ENCODE measurements around the gene SCAF1. TPM values are rescaled to one million over a fixed set of nuclear protein-coding genes. Genes with fewer than 3 reads are reported as not detected.

Gene SCAF1
- total RNA-seq, 2 donors from 2014 or later: 16.1 to 36.6 TPM

- H3K9me3 ChIP-seq: no peaks in the 10 kb centered on the region
- peaks cover 37% of the 10 kb centered on the region for H3K4me1 ChIP-seq
- 89 to 95% methylated on average over 8 of the region's 8 CpGs for WGBS, 2 donors
- no peak overlapping the region for H3K27ac ChIP-seq
- intact Hi-C loops (cut with DNase I): no loop called here
- peaks cover 6 to 21% of the 10 kb centered on the region in 2 donors for H3K36me3 ChIP-seq (replicated peaks in 1 of 2; ENCODE audit: insufficient read depth in 1 of 2, low read depth in 2 of 2)
- DNase-seq (peak in 1 of 4 donors; percentile 1), ATAC-seq (no peak)
- no peak for TF ChIP-seq CTCF (IDR thresholded peaks at IDR 0.05)
- TF ChIP-seq POLR2A (IDR thresholded peaks at IDR 0.05): no peak
- H3K27me3 ChIP-seq: no peaks in the 10 kb centered on the region
- H3K4me3 ChIP-seq: no peak overlapping the region
Measured at GRCh38 chr19:49682274-49682673, 40.3 kb downstream of the SCAF1 start.

DNA sequence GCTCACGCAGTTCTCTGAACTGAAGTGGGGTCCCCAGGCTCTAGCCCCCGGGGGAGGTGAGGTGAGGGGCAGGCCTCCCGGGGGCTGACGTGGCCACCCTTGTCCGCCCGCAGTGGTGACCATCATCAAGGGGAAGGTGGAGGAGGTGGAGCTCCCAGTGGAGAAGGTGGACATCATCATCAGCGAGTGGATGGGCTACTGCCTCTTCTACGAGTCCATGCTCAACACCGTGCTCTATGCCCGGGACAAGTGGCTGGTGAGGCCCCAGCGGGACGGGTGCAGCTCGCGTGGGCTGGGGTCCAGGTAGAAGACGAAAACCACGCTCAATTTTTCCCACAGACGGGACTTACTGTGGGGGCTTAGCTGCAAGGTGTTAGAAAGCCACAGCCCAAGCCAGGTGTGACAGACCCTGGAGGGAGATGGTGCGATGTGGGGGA is 41.8 kb downstream of the SCAF1 start:
- ATAC-seq: no peak
- Histone ChIP-seq H3K27me3 (no peaks in the 10 kb centered on the region), H3K4me3 (no peak overlapping the region), H3K4me1 (peaks cover 27% of the 10 kb centered on the region), H3K27ac (no peak overlapping the region), H3K9me3 (no peaks in the 10 kb centered on the region), H3K36me3 (replicated peaks in 1 of 2; ENCODE audit: insufficient read depth in 1 of 2, low read depth in 2 of 2) (peaks cover 6 to 21% of the 10 kb centered on the region in 2 donors)
- WGBS, 2 donors: 91 to 92% methylated on average over 18 of the region's 18 CpGs
- no peak for DNase-seq
- TF ChIP-seq POLR2A (IDR thresholded peaks at IDR 0.05): no peak
- no peak for TF ChIP-seq CTCF (IDR thresholded peaks at IDR 0.05)
- intact Hi-C loops (cut with DNase I): no loop called here

GRCh38 chr19:49684251-49684982 is 42.4 kb downstream of the SCAF1 start:
- H3K4me1 ChIP-seq: peaks cover 27% of the 10 kb centered on the region
- H3K27me3 ChIP-seq: no peaks in the 10 kb centered on the region
- no peak overlapping the region for H3K27ac ChIP-seq
- H3K9me3 ChIP-seq: no peaks in the 10 kb centered on the region
- ATAC-seq (no peak), DNase-seq (no peak)
- intact Hi-C loops (cut with DNase I): no loop called here
- no peak overlapping the region for H3K4me3 ChIP-seq
- WGBS, 2 donors: 78 to 85% methylated on average over 23 to 34 of the region's 35 CpGs
- TF ChIP-seq CTCF (IDR thresholded peaks at IDR 0.05) (peak in 5 of 7 experiments; percentile 19 to 39 (median 33)), POLR2A (IDR thresholded peaks at IDR 0.05) (no peak)
- H3K36me3 ChIP-seq (replicated peaks in 1 of 2; ENCODE audit: insufficient read depth in 1 of 2, low read depth in 2 of 2): peaks cover 6 to 21% of the 10 kb centered on the region in 2 donors

DNA sequence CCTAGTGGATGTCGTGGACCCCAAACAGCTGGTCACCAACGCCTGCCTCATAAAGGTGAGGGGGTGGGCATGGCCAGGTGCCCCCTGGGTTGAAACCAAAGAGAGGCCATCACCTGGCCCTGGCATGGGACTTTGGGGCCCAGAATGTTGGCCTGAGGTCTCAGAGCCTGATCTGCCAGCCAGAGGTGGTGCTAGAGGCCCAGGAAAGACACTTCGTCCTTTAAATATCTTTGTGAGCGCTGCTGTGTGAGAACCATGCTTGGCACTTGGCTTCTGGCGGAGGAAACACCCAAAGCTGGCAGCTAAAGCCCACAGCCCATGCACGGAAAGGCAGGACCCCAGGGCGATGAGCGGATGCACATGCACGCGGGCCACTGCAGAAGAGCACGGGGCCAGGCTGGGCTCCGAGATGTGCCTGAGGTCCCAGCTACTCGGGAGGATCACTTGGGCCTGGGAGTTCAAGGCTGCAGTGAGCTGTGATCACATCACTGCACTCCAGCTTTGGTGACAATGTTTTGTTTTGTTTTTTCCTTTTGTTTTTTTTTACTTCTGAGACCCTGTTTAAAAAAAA is 43.1 kb downstream of the SCAF1 start:
- 86 to 88% methylated on average over 4 to 12 of the region's 13 CpGs for WGBS, 2 donors
- no peak for ATAC-seq
- DNase-seq: no peak
- no peaks in the 10 kb centered on the region for H3K27me3 ChIP-seq
- H3K36me3 ChIP-seq (replicated peaks in 1 of 2; ENCODE audit: insufficient read depth in 1 of 2, low read depth in 2 of 2): peaks cover 6 to 21% of the 10 kb centered on the region in 2 donors
- TF ChIP-seq POLR2A (IDR thresholded peaks at IDR 0.05): no peak
- TF ChIP-seq CTCF (IDR thresholded peaks at IDR 0.05): no peak
- peaks cover 27% of the 10 kb centered on the region for H3K4me1 ChIP-seq
- intact Hi-C loops (cut with DNase I): no loop called here
- no peak overlapping the region for H3K27ac ChIP-seq
- no peak overlapping the region for H3K4me3 ChIP-seq
- H3K9me3 ChIP-seq: no peaks in the 10 kb centered on the region

Data from body of pancreas (tissue), 4 donors.